CD4-positive, alpha-beta T cell treated with Interleukin-17A for 4 hours (primary cell): ENCODE data around the gene ERLEC1.
"Not testable (repeated sequence)": the region's sequence is repeated elsewhere in the genome, so short reads cannot be mapped to it uniquely, and the experiment has no call there.

Experiments used
- DNase-seq: peaks from one replicate; pipeline ENCODE4 v3.0.0-alpha.2; 2020; ENCODE audit warnings: mixed read lengths

Gene ERLEC1

GRCh38 chr2:53784436-53784835, 2.4 kb upstream of the ERLEC1 start:
- DNase-seq = no peak

- no peak for DNase-seq
Measured at GRCh38 chr2:53785366-53785765, 1.5 kb upstream of the ERLEC1 start.

GRCh38 chr2:53786352-53786704, 516 bp upstream of the ERLEC1 start:
- DNase-seq = peak; percentile 28

GRCh38 chr2:53787614-53788289, 908 bp downstream of the ERLEC1 start:
- DNase-seq = peak; percentile 4

GRCh38 chr2:53793261-53793660, 6.4 kb downstream of the ERLEC1 start:
- DNase-seq = no peak

GRCh38 chr2:53793821-53794220, 7.0 kb downstream of the ERLEC1 start:
- no peak for DNase-seq

- DNase-seq = no peak
Measured at GRCh38 chr2:53801547-53801946, 14.7 kb downstream of the ERLEC1 start.

- no peak for DNase-seq
Measured at GRCh38 chr2:53802617-53803151, 15.8 kb downstream of the ERLEC1 start.

GRCh38 chr2:53811601-53812000, 24.8 kb downstream of the ERLEC1 start:
- no peak for DNase-seq

- no peak for DNase-seq
Measured at GRCh38 chr2:53813151-53813550, 26.3 kb downstream of the ERLEC1 start.

GRCh38 chr2:53818854-53819435, 32.1 kb downstream of the ERLEC1 start:
- no peak for DNase-seq

GRCh38 chr2:53819634-53820033, 32.8 kb downstream of the ERLEC1 start:
- DNase-seq = no peak

- no peak for DNase-seq
Measured at GRCh38 chr2:53820048-53820447, 33.2 kb downstream of the ERLEC1 start.

- DNase-seq = no peak
Measured at GRCh38 chr2:53820711-53821110, 33.9 kb downstream of the ERLEC1 start.

GRCh38 chr2:53821810-53822209, 35.0 kb downstream of the ERLEC1 start:
- DNase-seq = no peak

- DNase-seq = peak; percentile 6
Measured at GRCh38 chr2:53823639-53824038, 36.8 kb downstream of the ERLEC1 start.

- DNase-seq = no peak
Measured at GRCh38 chr2:53826030-53826410, 39.2 kb downstream of the ERLEC1 start.

GRCh38 chr2:53826587-53827397, 39.9 kb downstream of the ERLEC1 start:
- DNase-seq = no peak

- no peak for DNase-seq
Measured at GRCh38 chr2:53827398-53828175, 40.7 kb downstream of the ERLEC1 start.

- DNase-seq = no peak
Measured at GRCh38 chr2:53828331-53828730, 41.5 kb downstream of the ERLEC1 start.

- DNase-seq = no peak
Measured at GRCh38 chr2:53829273-53829979, 42.6 kb downstream of the ERLEC1 start.

- DNase-seq = not testable (repeated sequence)
Measured at GRCh38 chr2:53829980-53830290, 43.1 kb downstream of the ERLEC1 start.

GRCh38 chr2:53840580-53840979, 53.7 kb downstream of the ERLEC1 start:
- no peak for DNase-seq
